HG02588 (cell line): ENCODE results near the gene PDIA5.
"Not testable (repeated sequence)": the region's sequence is repeated elsewhere in the genome, so short reads cannot be mapped to it uniquely, and the experiment has no call there.

Experiments
- ATAC-seq: cut with Tn5 transposase; IDR thresholded peaks from one replicate; pipeline ENCODE4 v1.9.1; 2021; ENCODE audit warnings: mild to moderate bottlenecking, moderate library complexity; ENCODE audit not compliant: unreplicated experiment

Gene PDIA5

DNA sequence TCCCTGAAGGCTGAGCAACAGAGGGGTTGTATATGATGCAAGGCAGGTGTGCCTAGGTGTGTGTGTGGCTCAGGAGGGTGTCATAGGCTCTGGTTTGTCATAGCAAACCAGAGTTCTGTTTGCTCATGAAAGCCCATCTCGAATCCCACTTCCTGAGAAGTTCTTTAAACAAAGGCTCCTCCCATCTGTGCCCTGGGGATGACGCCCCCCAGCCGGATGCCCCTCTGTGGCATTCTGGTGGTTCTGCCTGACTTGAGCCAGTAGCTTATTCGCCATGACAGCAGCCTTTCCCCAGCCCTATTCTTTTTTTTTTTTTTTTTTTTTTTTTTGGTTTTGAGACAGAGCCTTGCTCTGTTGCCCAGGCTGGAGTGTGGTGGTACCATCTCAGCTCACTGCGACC, 45.4 kb downstream of the PDIA5 start:
- ATAC-seq = no peak

DNA sequence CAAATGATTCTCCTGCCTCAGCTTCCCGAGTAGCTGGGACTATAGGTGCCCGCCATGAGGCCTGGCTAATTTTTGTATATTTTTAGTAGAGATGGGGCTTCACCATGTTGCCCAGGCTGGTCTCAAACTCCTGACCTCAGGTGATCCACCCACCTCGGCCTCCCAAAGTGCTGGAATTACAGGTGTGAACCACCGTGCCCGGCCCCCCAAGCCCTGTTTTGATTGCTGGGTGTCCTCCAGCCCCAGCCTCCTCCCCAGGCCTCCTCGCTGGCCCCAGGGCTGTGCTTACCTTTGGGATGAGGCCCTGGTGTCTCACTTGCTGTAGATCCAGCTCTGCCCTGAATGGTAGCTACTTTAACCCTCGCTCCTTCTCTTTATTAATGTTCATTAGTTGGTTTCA, 45.8 kb downstream of the PDIA5 start:
- ATAC-seq = not testable (repeated sequence)

DNA sequence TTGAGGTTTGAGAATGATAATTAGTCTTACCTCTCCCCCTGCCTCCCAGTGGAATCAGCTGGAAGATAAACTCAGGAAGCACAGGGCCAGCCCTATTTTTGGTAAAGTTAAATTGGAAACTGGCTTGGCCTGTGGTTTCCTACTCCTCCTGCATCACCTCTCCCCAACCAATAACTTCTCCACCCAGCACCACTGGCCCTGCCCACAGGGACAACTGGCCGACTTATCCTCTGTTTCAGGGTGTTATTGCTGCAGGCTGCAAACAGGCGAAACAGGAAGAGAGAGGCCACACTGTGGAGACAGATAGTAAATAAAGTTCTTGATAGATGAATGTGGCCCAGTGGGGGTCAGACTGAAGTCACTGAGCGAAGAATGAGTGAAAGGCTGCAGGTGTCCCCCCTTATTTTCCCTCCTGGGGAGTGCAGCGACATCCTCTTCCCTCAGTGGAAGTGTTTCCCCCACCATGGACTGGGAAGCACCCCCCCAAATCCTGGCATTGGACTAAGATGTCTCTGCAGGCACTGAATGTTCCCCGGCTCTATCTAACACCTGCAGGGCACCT, 47.1 kb downstream of the PDIA5 start:
- ATAC-seq = no peak

DNA sequence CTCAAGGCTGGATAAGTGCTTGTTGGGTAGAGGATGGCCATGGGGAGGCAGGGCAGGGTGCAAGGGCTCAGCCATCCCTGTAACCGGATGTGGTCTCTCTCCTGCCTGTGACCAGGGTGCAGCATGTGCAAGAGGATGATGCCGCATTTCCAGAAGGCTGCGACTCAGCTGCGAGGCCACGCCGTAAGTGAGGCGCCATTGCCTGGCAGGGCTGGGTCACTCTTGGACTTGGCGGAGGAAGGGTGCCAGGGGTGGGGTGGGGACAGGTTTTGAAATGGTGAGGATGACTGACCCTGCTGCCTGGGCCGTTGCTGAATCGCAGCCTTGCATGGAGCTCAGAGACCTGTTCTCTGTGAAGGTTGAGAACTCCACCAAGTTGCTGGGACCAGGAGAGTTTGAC, 49.3 kb downstream of the PDIA5 start:
- no peak for ATAC-seq

DNA sequence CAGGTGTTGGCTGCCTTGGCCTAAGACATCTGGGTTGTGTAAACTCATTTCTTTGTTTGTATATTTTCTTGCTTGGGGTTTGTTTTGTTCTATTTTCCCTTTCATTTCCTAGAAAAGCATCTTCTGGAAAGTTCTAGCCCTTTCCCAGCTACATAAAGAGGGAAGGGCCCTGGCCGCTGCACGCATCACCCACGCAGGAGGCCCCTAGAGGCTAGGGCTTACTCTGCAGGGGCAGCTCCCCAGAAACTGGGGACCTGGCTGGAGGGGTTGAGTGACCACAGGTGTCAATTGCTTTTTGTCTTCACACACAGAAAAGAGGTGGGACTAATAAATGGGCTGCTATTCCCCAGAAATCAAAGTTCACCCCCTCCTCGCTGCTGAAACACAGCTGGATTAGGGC, 52.6 kb downstream of the PDIA5 start:
- ATAC-seq = no peak

DNA sequence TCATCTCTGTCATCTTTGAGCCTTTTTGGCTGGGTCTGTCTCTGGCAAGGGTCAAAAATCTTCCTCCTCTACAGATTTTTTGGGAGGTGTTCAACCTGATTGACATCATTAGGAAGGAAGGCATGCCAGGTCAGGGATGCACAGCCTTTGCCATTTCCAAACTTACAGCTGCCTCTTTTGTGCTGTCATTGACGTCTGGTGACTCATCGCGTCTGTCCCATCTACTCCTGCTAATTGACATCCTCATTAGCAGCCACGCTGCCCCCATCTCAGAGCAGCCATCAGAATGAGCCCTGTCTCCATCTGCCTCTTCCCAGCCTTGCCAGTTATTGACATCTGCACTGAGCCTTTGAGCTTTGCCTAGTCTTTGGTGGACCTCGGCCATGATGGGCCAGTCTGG, 53.0 kb downstream of the PDIA5 start:
- ATAC-seq = no peak

DNA sequence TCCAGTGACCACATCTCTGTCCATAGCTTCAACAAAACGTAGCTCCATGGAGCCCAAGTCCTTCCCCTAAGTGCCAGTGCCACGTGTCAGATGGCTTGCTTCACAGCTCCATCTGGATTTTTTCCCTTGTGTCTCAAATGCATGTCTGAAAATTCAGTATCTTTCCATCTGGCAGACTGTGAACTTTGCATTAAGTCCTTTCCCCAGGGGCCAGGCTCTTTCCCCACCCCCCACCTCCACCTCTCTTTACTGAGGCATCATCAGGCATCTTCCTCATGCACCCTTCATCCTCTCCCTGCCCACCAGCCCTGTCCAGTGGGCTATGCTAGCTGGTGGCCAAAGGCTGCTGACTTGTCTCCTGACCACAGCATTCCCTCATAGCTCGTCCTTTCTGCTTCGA, 53.7 kb downstream of the PDIA5 start:
- ATAC-seq = no peak

DNA sequence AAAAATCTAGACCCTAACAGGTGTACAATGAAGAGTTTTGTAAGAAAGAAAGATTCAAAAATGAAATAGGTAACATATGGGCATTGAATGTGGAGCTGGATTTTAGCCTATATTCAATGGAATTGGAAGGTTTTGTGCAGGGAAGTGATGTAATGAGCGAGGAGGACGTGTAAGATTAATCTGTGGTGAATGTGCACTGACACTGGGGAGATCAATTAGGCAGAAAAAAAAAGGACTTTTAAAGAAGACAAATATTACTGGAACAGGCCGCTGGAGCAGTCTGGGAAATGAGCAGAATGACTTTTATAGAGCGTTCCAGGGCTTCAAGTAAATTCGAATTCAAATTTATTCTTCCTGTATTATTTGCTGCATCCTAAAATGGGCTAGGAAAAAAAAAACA, 55.2 kb downstream of the PDIA5 start:
- no peak for ATAC-seq

DNA sequence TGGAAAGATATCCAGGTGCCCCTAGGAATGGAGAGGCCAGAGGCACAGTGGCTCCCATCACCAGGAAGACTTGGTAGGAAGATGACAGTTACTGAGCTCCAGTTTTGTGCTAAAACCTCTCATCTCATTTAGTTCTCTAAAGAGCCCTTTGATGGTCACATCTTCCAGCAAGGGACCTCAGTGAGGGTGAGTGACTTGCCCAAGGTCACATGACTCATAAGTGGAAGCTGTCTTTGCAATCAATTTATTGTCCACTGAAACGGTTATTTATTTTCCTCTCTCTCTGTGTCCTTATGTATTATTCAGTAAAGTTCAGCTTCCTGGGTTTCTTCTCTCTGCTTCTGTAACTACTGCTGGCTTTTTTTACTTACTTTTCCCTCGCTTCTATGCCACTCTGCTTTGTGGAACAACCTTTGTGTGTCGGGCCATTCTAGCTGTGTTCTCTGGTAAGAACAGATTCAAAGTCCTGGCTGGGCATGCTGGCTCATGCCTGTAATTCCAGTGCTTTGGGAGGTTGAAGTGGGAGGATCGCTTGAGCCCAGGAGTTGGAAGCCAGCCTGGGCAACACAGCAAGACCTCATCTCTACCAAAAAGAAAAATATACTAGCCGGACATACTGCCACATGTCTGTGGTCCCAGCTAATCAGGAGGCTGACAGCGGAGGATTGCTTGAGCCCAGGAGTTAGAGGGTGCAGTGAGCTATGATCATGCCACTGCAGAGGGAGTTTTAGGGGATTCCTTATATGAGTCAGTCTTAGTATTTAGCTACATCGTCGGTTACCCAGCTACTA, 55.9 kb downstream of the PDIA5 start:
- ATAC-seq = no peak

DNA sequence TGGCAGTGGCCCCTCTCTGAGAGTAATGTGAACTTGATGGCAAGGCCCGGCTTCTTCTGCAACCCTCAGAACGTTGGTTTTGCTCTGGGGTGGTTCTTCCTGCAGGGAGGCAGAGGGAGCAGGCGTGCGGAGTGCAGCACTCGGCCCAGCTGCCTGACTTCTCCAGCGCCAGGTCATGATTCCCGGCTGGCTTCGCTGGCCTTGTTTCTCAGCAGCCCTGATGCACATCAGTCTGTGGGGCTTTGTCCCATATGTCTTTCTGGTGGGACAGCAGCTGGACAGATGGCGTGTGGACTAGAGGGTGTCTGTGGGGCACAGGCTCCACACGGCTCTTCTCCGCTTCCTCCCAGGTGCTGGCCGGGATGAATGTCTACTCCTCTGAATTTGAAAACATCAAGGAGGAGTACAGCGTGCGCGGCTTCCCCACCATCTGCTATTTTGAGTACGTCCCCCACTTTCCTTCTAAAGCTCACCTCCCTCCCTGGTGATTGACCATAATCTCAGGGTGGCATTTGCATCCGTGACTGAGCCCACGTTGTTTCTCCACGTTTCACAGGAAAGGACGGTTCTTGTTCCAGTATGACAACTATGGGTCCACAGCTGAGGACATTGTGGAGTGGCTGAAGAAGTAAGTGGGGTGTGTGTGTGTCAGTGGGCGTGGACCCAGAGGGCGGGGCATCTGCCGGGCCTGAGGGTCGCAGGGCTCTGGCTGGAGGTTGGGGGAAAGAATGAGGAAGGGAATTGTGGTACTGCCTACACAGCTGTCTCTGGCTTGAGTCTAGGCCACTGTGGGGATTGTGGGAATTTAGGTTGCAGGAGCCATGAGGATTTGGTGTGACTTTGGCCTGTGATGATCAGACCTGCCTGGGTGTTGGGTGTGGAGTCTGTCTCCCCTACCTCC, 57.1 kb downstream of the PDIA5 start:
- no peak for ATAC-seq

DNA sequence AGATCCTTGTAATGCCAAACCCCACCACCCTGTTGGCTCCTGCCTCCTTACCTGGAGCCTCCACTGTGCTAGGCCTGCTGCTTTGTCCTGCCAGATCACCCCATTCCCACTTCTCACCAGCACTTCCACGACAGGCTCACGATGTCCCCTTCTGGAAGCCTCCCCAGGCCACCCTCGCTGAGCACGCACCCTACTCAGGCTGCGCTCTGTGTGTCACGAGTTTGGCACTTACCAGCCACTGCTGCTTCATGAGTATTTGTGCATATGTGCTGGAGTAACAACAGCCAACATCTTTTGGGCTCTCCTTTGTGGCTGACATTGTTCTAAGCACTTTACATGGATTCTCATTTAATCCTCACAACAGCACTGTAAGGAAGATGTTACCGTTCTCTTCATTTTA, 58.1 kb downstream of the PDIA5 start:
- ATAC-seq = no peak

DNA sequence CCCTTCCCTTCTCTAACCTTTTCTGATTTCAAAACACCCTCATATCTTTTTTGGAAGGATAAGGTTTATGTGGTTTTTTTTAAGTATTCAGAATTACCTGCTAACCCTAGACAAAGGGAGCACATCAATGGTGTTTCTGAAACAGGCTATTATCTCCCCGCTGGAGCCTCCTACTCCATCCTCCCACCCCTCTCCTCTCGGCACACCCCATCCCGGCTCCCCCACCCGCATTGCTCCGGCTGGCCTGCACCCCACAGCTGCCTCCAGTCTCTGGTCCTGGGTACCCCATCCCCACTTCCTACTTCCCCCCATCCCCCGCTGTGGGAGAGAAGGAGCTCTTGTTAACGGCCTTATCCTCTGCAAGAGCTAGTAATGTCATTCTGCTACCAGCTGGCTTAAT, 59.2 kb downstream of the PDIA5 start:
- ATAC-seq = no peak

DNA sequence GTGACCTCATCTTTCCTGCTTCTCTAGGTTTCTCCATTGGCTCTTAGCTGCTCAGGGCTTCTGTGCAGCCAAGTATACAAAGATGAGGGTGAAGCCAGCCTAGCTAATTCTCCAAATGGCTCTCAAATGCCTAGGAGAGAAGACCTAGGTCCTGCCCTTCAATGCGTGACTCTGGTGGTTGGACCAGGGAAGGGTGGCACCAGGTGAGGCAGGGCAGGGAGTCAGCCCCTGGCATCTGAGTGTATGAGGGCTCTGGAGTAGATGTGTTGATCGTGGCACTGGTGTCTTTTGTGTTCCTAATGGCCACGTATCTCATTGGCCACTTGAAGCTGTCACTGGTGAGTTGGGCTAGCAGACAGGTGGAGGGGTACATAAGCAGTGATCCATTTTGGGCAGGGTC, 59.8 kb downstream of the PDIA5 start:
- ATAC-seq = no peak

DNA sequence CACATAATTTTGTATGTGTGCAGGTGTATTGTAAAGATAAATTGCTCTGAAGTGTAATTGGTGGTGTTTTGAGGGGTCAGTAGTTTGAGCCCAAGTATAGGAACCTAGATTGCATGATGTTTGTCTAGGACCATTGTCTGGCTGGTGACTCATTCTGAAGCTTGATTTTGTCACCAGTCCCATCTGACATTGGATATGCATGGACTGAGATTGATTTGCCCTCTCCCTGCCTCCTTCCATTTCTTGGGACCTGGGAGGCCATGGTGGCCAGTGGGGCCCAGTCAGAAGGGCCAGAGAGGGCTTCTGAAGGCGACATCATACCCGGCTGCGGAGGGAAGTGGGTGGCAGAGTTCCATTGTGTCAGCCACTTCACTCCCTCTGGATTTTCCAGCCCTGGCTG, 62.3 kb downstream of the PDIA5 start:
- no peak for ATAC-seq

DNA sequence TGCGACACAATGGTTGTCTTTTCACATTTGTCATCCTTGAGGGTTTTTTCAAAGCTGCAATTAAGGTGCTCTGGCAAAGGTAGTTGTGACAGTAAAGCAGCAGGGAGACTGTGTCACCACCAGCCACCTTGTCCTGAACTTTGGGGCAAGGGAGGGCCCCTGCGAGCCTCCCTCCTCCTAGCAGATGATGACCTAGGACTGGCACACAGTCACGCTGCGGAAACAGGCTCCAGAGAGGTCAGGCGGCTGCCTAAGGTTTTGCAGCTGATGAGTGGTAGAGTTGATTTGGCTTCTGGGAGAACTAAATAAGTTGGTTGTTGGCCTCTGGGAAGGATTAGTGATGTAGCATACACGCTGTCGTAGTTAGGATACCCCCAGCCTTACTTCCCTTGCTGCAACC, 62.7 kb downstream of the PDIA5 start:
- ATAC-seq = no peak

DNA sequence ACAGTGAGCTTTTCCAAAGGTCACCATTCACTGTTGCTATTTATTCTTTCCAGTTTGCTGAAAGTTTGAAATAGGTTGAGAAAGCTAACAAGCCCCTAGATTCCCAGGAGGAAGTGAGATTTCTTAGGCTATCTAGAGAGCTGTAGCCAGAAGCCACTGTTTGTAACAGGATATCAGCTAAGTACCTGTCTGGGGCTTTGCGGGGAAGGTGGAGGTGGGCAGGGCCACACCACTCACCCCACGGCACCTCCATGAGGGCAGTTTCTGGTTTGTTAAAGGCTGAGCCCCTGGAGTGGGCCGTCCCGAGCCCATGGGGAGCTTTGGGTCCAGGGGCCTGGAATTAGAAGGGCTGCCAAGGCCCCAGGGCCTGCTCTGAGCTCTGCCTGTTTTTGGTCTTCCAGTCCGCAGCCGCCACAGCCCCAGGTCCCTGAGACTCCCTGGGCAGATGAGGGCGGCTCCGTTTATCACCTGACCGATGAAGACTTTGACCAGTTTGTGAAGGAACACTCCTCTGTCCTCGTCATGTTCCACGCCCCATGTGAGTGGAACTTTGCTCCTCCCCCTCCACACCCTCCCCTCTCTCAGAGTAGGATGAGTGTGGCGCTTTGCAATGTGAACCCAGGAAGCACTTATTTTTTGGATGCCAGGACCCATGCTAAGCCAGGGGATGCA, 63.4 kb downstream of the PDIA5 start:
- ATAC-seq = no peak

DNA sequence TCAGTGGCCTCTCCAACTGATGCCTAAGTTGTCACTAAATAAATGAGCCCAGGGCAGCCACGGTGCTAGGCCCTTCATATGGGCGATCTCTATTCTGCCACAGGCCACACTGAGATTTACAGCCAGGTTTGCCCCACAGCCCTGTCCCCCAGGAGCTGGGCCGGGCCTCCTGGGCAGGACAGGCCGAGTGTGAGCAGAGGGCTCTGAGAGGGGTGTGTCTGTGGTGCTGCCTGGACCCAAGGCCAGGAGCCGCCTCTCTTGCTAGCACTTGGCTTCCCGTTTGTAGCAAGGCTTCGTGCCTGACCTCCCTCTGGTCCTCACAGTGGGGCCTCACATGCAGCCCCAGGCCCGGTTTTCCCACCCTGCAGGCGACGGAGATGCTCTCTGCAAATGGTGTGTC, 67.8 kb downstream of the PDIA5 start:
- no peak for ATAC-seq

DNA sequence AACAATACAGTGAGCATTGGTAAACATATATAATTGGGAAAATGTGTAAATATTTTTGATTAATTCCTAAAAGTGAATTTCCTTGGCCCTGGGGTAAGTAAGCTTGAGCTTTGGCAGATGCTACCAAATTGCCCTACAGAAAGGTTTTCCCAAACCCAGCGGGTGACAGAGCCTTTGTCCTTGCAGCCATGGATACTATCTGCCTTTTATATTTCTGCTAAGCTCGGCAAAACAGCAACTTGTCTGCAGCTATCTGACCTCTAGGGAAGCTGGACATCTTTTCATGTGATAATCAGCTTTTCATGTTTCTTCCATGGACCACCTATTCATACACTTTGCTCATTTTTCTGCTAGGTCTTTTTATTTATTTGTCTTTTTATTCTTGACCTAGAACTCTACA, 70.2 kb downstream of the PDIA5 start:
- no peak for ATAC-seq

DNA sequence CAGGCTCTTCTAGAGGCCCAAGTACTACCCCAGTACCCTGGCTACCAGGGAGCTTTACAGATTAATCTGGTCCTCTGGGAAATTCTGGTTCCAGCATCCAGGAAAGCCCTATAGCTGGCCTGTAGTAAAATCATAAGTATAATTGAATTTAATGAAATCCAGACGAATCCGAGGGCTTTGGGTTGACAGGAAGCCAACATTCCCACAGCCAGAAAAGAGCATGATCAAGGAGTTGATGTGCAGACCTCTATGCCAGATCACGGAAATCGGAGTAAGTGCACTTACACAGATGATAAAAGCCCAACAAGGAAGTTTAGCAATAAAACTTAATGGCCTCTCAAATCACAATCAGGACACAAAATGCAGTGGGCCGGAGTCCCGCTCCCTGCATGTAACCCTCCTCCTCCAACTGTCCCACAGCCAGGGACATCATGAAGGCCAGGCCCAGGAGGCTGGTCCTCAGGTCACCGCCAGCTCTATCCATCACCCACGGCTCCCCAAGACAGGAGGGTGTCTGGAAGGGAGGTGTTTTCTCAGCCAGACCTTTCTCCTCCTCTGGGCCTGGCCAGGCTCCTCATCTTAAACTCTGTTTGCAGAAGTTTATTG, 72.1 kb downstream of the PDIA5 start:
- no peak for ATAC-seq

DNA sequence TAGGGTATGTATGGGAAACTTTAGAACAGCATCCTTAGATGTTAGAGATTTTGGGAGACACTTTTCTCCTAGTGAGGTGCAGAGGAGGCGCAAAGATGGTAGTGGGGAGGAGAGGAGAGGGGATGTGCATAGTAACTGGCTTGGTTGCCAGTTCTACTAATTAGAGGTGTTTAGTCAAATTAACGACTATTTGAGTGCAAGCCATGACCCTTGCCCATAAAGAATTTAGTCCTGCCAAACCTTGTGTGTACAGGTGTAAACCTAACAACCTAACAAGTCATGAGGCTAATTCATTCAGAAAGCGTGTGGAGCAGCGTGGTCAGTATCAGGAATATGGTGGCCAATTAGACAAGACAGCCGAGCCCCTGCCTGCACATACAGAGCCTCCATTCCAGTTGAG, 72.7 kb downstream of the PDIA5 start:
- ATAC-seq = no peak

DNA sequence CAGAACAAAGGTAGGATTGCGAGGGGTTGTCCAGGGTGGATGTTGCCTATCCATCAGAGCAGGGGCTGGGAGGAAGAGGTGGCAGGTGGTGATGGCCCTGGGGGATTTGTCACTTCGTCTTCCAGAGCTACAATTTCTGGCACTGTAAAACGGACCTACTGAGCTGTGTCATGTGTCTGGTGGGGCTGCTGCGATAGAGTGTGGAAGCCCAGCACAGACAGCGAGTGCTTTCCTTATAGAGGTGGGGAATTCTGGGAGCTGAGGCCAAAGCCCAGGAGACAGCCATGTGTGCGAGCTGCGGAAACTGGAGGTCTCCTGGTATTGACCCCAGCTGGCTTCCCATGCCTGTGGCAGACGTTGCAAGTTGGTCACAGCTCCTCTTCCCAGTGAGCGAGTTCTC, 73.7 kb downstream of the PDIA5 start:
- no peak for ATAC-seq
